GM21619 (cell line): ENCODE measurements around the gene IL3.

Experiments used
- ATAC-seq: cut with Tn5 transposase; IDR thresholded peaks from one replicate; pipeline ENCODE4 v1.9.1; 2021; ENCODE audit not compliant: unreplicated experiment

The IL3 gene

GRCh38 chr5:132072070-132072469 is 11.6 kb downstream of the IL3 start:
- ATAC-seq = no peak

- ATAC-seq = no peak
These were observed 12.1 kb downstream of the IL3 start for GRCh38 chr5:132072528-132072927.

GRCh38 chr5:132073231-132074013 is 13.0 kb downstream of the IL3 start, which contains the start of gene CSF2:
TSS of gene CSF2 (plus strand) at chr5:132073789. CDS start at chr5:132073824, 35 bp downstream.
- no peak for ATAC-seq

DNA sequence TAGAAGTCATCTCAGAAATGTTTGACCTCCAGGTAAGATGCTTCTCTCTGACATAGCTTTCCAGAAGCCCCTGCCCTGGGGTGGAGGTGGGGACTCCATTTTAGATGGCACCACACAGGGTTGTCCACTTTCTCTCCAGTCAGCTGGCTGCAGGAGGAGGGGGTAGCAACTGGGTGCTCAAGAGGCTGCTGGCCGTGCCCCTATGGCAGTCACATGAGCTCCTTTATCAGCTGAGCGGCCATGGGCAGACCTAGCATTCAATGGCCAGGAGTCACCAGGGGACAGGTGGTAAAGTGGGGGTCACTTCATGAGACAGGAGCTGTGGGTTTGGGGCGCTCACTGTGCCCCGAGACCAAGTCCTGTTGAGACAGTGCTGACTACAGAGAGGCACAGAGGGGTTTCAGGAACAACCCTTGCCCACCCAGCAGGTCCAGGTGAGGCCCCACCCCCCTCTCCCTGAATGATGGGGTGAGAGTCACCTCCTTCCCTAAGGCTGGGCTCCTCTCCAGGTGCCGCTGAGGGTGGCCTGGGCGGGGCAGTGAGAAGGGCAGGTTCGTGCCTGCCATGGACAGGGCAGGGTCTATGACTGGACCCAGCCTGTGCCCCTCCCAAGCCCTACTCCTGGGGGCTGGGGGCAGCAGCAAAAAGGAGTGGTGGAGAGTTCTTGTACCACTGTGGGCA is 13.8 kb downstream of the IL3 start:
- ATAC-seq = no peak

- no peak for ATAC-seq
These were observed 14.6 kb downstream of the IL3 start for GRCh38 chr5:132074772-132075718.

- no peak for ATAC-seq
These were observed 15.2 kb downstream of the IL3 start for GRCh38 chr5:132075719-132076077.

GRCh38 chr5:132076202-132076830 is 15.9 kb downstream of the IL3 start:
- ATAC-seq = no peak

GRCh38 chr5:132076983-132077382 is 16.5 kb downstream of the IL3 start:
- ATAC-seq = no peak

GRCh38 chr5:132079081-132079480 is 18.6 kb downstream of the IL3 start:
- no peak for ATAC-seq

DNA sequence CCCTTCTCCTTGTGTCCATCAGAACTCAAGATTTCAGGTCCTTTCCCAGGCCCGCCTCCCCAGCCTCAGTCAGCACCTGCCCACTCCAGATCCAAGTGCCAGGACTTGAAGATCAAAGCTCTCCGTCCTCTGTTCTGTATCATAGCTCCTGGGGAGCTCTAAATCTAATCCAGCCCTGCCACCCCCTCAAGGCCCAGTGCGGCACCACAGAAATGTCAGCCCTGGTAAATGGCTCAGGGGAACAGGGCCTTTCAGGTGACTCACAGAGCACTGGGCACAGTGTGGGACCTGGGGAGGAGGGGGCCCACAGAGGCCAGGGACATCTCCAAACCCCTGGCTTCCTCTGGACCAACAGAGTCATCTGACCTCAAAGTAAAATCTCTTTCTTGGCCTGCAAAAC is 19.2 kb downstream of the IL3 start:
- no peak for ATAC-seq

GRCh38 chr5:132080595-132080994 is 20.1 kb downstream of the IL3 start:
- ATAC-seq = no peak

GRCh38 chr5:132081458-132081857 is 21.0 kb downstream of the IL3 start:
- no peak for ATAC-seq

GRCh38 chr5:132082329-132083023 is 22.0 kb downstream of the IL3 start:
- ATAC-seq = no peak

- no peak for ATAC-seq
These were observed 22.7 kb downstream of the IL3 start for GRCh38 chr5:132083071-132083678.

GRCh38 chr5:132085686-132086085 is 25.2 kb downstream of the IL3 start:
- ATAC-seq = no peak

GRCh38 chr5:132086277-132086794 is 25.9 kb downstream of the IL3 start:
- no peak for ATAC-seq

DNA sequence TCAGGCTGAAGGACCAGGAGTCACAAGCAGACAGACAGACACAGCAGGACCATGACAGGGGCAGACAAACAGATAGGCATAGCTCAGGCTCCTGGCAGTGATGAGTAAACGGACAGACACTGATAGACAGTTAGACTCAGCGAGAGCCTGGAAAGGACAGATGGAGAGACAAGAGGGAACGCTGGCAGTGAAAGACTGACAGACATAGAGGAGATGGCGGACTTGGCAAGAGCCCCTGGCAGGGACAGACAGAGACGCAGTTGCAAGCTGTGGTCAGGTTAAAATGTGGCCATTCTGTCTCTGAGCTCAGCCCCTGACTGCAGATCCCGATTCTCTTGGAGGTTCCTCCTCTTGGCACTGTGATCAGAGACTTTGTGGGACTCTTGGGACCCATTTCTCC is 26.7 kb downstream of the IL3 start:
- ATAC-seq = no peak

GRCh38 chr5:132087661-132088060 is 27.2 kb downstream of the IL3 start:
- no peak for ATAC-seq

DNA sequence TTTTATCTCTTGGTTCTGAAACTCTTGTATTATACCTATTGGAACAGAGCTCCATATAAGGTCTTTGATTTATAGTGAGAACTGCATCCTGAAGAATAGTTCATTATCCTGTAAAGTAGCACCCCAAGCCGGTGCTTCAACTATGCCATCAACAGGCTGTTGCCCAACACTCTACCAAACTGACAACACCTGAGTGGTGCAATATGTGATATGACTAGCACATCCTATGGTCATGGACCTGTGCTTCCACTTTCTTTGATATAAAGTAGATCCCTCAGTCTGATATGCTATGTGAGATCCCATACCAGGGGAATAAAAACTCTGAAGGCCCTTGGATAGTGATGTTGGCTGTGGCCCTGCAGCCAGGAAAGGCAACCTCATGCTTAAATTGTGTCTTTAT is 28.9 kb downstream of the IL3 start:
- no peak for ATAC-seq

GRCh38 chr5:132090107-132090506 is 29.7 kb downstream of the IL3 start:
- no peak for ATAC-seq
